ENCODE results near the gene MAP2K5. TPM values are rescaled to one million over a fixed set of nuclear protein-coding genes. Genes with fewer than 3 reads are reported as not detected.

Gene MAP2K5
- total RNA-seq, 4 donors from 2014 or later, result 10.2 to 13.8 (median 11.9) TPM

DNA sequence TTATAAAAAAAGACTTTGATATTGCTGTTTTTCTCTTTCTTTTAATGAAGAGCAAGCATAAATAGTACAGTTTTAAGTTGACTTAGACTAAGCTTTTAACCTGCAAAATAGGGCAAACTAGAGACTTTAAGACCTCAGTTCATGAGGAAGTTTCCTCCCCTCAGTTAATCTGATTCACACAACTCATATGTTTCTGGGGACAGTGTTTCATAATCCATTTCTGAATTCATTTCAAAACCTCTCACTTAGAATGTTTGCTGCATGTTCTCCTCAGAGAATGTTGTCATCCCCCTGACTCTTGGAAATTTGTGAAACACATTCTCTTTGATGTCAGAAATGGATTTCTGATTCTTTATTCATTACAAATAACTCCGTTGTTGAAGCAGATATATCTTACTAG, 203.5 kb downstream of the MAP2K5 start:
- WGBS, 2 donors, result 40 to 41% methylated on average over 1 of the region's 1 CpG
- Histone ChIP-seq H3K4me1 (peaks cover 0 to 4% (median 0%) of the 10 kb centered on the region in 4 donors), H3K4me3 (no peak overlapping the region), H3K27ac (peak overlapping the region in 1 of 4 donors; percentile 29), H3K9me3 (no peaks in the 10 kb centered on the region), H3K27me3 (no peaks in the 10 kb centered on the region), H3K36me3 (peaks cover 0 to 13% (median 0%) of the 10 kb centered on the region in 3 donors)
- DNase-seq (ENCODE audit: low spot score in 2 of 2), result no peak
- TF ChIP-seq POLR2A (IDR thresholded peaks at IDR 0.05) (no peak), EP300 (IDR thresholded peaks at IDR 0.05) (peak in 1 of 2 donors; percentile 34)
- TF ChIP-seq, protein P1, sequence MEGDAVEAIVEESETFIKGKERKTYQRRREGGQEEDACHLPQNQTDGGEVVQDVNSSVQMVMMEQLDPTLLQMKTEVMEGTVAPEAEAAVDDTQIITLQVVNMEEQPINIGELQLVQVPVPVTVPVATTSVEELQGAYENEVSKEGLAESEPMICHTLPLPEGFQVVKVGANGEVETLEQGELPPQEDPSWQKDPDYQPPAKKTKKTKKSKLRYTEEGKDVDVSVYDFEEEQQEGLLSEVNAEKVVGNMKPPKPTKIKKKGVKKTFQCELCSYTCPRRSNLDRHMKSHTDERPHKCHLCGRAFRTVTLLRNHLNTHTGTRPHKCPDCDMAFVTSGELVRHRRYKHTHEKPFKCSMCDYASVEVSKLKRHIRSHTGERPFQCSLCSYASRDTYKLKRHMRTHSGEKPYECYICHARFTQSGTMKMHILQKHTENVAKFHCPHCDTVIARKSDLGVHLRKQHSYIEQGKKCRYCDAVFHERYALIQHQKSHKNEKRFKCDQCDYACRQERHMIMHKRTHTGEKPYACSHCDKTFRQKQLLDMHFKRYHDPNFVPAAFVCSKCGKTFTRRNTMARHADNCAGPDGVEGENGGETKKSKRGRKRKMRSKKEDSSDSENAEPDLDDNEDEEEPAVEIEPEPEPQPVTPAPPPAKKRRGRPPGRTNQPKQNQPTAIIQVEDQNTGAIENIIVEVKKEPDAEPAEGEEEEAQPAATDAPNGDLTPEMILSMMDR (IDR thresholded peaks at IDR 0.05), result no peak

DNA sequence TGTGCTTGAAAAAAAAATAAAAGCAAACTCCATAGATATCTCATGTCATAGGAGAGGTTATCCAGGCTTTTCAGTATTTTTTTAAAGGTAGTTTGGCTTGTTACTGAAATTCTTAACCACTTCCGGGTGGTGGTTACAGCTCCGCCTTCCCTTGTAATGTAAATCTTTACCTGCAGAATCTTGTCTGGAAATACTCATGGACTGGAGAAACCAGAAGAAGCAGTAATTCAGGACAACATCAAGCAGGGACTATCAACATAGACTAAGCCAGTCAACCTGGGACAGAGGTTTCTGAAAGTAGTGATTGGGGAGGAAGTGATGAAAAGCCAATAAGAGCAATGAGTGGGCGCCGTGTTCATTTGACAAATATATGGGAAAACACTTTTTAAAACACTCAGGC, 203.9 kb downstream of the MAP2K5 start:
- Histone ChIP-seq H3K36me3 (peaks cover 0 to 10% (median 0%) of the 10 kb centered on the region in 3 donors), H3K27ac (peak overlapping the region in 1 of 4 donors; percentile 29), H3K4me1 (peaks cover 0 to 4% (median 0%) of the 10 kb centered on the region in 4 donors), H3K27me3 (no peaks in the 10 kb centered on the region), H3K4me3 (no peak overlapping the region), H3K9me3 (no peaks in the 10 kb centered on the region)
- TF ChIP-seq EP300 (IDR thresholded peaks at IDR 0.05), result no peak
- TF ChIP-seq POLR2A (IDR thresholded peaks at IDR 0.05), result no peak
- TF ChIP-seq, protein P1 (IDR thresholded peaks at IDR 0.05), result no peak
- 82 to 90% methylated on average over 4 of the region's 4 CpGs for WGBS, 2 donors
- DNase-seq (ENCODE audit: low spot score in 2 of 2), result no peak

DNA sequence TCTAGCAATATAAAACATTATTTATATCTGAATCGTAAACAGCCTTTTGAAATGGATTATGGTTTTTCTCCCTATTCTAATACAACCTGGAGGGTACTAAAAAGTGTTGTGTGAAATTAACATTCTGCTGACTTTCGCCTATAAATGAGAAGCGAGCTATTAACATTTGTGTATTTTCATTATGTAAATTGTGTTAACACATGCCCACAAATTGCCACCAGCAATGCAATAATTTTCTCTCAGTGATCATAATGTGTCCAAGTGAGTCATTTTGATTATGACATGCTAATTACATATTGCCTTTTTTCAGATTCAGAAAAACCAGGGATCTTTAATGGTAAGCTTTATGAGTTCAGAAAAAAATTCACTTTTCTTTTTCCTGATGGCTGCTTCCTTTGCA, 205.4 kb downstream of the MAP2K5 start:
- Histone ChIP-seq H3K4me3 (no peak overlapping the region), H3K4me1 (peaks cover 0 to 4% (median 0%) of the 10 kb centered on the region in 4 donors), H3K27ac (no peak overlapping the region), H3K36me3 (peaks cover 0 to 7% (median 0%) of the 10 kb centered on the region in 3 donors), H3K27me3 (no peaks in the 10 kb centered on the region), H3K9me3 (no peaks in the 10 kb centered on the region)
- no peak for DNase-seq (ENCODE audit: low spot score in 2 of 2)
- TF ChIP-seq EP300 (IDR thresholded peaks at IDR 0.05), result no peak
- TF ChIP-seq, protein P1 (IDR thresholded peaks at IDR 0.05), result no peak
- TF ChIP-seq POLR2A (IDR thresholded peaks at IDR 0.05), result no peak
- WGBS, 2 donors, result 94 to 95% methylated on average over 3 of the region's 3 CpGs

DNA sequence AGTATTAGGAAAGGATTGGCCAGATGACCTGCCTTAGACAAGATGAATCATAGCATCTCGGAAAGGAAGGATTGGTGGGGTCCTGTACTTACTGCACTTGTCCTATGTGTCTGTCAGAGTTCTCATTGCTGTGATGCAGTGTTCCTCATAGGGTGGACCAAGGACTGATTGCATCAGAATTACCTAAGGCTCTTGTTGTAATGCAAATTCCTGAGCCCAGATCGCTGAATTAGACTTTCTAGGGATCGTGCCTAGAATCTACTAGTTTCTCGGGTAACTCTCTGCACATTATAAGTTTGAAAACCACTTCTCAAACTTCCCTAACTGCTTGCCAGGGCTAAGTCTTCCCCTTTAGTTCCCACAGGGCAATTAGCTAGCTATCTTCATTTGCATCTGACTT, 207.9 kb downstream of the MAP2K5 start:
- H3K27me3 ChIP-seq, result no peaks in the 10 kb centered on the region
- peaks cover 0 to 7% (median 0%) of the 10 kb centered on the region in 3 donors for H3K36me3 ChIP-seq
- H3K27ac ChIP-seq, result no peak overlapping the region
- no peaks in the 10 kb centered on the region for H3K9me3 ChIP-seq
- WGBS, 2 donors, result 77 to 82% methylated on average over 4 of the region's 4 CpGs
- H3K4me1 ChIP-seq, result peaks cover 0 to 3% (median 0%) of the 10 kb centered on the region in 4 donors
- TF ChIP-seq, protein P1 (IDR thresholded peaks at IDR 0.05), result no peak
- TF ChIP-seq EP300 (IDR thresholded peaks at IDR 0.05) (no peak), POLR2A (IDR thresholded peaks at IDR 0.05) (no peak)
- no peak for DNase-seq (ENCODE audit: low spot score in 2 of 2)
- no peak overlapping the region for H3K4me3 ChIP-seq

DNA sequence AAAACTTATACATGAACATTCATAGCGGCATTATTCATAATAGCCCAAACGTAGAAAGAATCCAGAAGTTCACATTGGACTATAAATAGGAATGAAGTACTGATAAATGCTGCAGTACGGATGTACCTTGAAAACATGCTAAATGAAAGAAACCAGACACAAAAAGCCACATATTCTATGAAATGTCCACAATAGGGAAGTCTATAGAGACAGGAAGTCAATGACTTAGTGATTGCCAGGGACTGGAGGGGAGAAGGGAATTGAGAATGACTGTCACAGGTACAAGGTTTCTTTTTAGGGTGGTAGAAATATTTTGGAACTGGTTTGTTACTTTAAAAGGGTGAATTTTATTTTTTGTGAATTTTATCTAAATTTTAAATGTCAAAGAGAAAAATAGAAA, 211.4 kb downstream of the MAP2K5 start:
- no peaks in the 10 kb centered on the region for H3K9me3 ChIP-seq
- 88 to 93% methylated on average over 3 of the region's 3 CpGs for WGBS, 2 donors
- H3K4me3 ChIP-seq, result no peak overlapping the region
- DNase-seq (ENCODE audit: low spot score in 2 of 2), result no peak
- no peak overlapping the region for H3K27ac ChIP-seq
- peaks cover 0 to 2% of the 10 kb centered on the region in 2 donors for H3K27me3 ChIP-seq
- no peak for TF ChIP-seq EP300 (IDR thresholded peaks at IDR 0.05)
- no peak for TF ChIP-seq POLR2A (IDR thresholded peaks at IDR 0.05)
- TF ChIP-seq, protein P1 (IDR thresholded peaks at IDR 0.05), result no peak
- peaks cover 0 to 2% (median 0%) of the 10 kb centered on the region in 3 donors for H3K36me3 ChIP-seq
- H3K4me1 ChIP-seq, result no peaks in the 10 kb centered on the region

Data from tibial nerve (tissue), 4 donors.